ENCODE data around the gene SLC31A1. TPM values are rescaled to one million over a fixed set of nuclear protein-coding genes. Genes with fewer than 3 reads are reported as not detected.

SLC31A1 gene
- total RNA-seq, 1 experiment from 2014 or later = 17.6 TPM

GRCh38 chr9:113250807-113251206 lies 29.5 kb downstream of the SLC31A1 start:
- no TSS peak for BruUV-seq (replicated peaks)

GRCh38 chr9:113254991-113255390 lies 33.6 kb downstream of the SLC31A1 start:
- CTCF ChIA-PET = no interaction called here
- POLR2A ChIA-PET = no interaction called here

More at GRCh38 chr9:113250807-113251206, 29.5 kb downstream of the SLC31A1 start:
- ChIA-PET CTCF (no interaction called here), POLR2A (no interaction called here)
- intact Hi-C loops (cut with micrococcal nuclease; ENCODE audit: unreplicated experiment) = no loop called here
- TF ChIP-seq SIN3A (IDR thresholded peaks at IDR 0.05; ENCODE audit: borderline replicate concordance, insufficient read depth, low read depth, low read length) (no peak), POLR2AphosphoS5 (IDR thresholded peaks at IDR 0.05; ENCODE audit: low read depth, low read length) (no peak), CTCF (IDR thresholded peaks at IDR 0.05) (no peak), TCF7L2 (IDR thresholded peaks at IDR 0.05; ENCODE audit: low read depth, low read length) (no peak)
- TF ChIP-seq, protein P1, sequence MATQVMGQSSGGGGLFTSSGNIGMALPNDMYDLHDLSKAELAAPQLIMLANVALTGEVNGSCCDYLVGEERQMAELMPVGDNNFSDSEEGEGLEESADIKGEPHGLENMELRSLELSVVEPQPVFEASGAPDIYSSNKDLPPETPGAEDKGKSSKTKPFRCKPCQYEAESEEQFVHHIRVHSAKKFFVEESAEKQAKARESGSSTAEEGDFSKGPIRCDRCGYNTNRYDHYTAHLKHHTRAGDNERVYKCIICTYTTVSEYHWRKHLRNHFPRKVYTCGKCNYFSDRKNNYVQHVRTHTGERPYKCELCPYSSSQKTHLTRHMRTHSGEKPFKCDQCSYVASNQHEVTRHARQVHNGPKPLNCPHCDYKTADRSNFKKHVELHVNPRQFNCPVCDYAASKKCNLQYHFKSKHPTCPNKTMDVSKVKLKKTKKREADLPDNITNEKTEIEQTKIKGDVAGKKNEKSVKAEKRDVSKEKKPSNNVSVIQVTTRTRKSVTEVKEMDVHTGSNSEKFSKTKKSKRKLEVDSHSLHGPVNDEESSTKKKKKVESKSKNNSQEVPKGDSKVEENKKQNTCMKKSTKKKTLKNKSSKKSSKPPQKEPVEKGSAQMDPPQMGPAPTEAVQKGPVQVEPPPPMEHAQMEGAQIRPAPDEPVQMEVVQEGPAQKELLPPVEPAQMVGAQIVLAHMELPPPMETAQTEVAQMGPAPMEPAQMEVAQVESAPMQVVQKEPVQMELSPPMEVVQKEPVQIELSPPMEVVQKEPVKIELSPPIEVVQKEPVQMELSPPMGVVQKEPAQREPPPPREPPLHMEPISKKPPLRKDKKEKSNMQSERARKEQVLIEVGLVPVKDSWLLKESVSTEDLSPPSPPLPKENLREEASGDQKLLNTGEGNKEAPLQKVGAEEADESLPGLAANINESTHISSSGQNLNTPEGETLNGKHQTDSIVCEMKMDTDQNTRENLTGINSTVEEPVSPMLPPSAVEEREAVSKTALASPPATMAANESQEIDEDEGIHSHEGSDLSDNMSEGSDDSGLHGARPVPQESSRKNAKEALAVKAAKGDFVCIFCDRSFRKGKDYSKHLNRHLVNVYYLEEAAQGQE (IDR thresholded peaks at IDR 0.05; ENCODE audit: insufficient read depth in 1 of 2, low read depth in 2 of 2, low read length in 1 of 2) = no peak
- ATAC-seq = no peak
- in situ Hi-C loops (cut with HindIII; ENCODE audit: low pct_unique_long_range_greater_than_20kb, low sequenced_read_pairs) = no loop called here
- Histone ChIP-seq H3K27me3 (ENCODE audit: control insufficient read depth, insufficient read depth, low read length) (no peaks in the 10 kb centered on the region), H3K4me1 (ENCODE audit: control insufficient read depth, insufficient read depth, low read length) (no peaks in the 10 kb centered on the region), H3K4me3 (ENCODE audit: low read depth in 2 of 2, low read length in 2 of 2) (no peak overlapping the region), H3K36me3 (ENCODE audit: control insufficient read depth, insufficient read depth, low read length) (no peaks in the 10 kb centered on the region), H3K9me3 (ENCODE audit: control insufficient read depth, insufficient read depth, low read depth, low read length) (no peaks in the 10 kb centered on the region), H3K27ac (ENCODE audit: low read length) (no peak overlapping the region)
- no peak for DNase-seq (ENCODE audit: low read depth, low spot score)

More at GRCh38 chr9:113254991-113255390, 33.6 kb downstream of the SLC31A1 start:
- BruUV-seq (replicated peaks) = no TSS peak
- H3K4me3 ChIP-seq (ENCODE audit: low read depth in 2 of 2, low read length in 2 of 2) = no peak overlapping the region
- no peaks in the 10 kb centered on the region for H3K27me3 ChIP-seq (ENCODE audit: control insufficient read depth, insufficient read depth, low read length)
- H3K27ac ChIP-seq (ENCODE audit: low read length) = no peak overlapping the region
- no peak for DNase-seq (ENCODE audit: low read depth, low spot score)
- no peak for TF ChIP-seq CTCF (IDR thresholded peaks at IDR 0.05)
- TF ChIP-seq, protein P1 (IDR thresholded peaks at IDR 0.05; ENCODE audit: insufficient read depth in 1 of 2, low read depth in 2 of 2, low read length in 1 of 2) = no peak
- TF ChIP-seq POLR2AphosphoS5 (IDR thresholded peaks at IDR 0.05; ENCODE audit: low read depth, low read length) = no peak
- no peak for TF ChIP-seq SIN3A (IDR thresholded peaks at IDR 0.05; ENCODE audit: borderline replicate concordance, insufficient read depth, low read depth, low read length)
- no peak for TF ChIP-seq TCF7L2 (IDR thresholded peaks at IDR 0.05; ENCODE audit: low read depth, low read length)
- H3K36me3 ChIP-seq (ENCODE audit: control insufficient read depth, insufficient read depth, low read length) = no peaks in the 10 kb centered on the region; the same call in 1 of the 2 replicates
- no peak for ATAC-seq
- in situ Hi-C loops (cut with HindIII; ENCODE audit: low pct_unique_long_range_greater_than_20kb, low sequenced_read_pairs) (no loop called here), intact Hi-C loops (cut with micrococcal nuclease; ENCODE audit: unreplicated experiment) (no loop called here)
- no peaks in the 10 kb centered on the region for H3K9me3 ChIP-seq (ENCODE audit: control insufficient read depth, insufficient read depth, low read depth, low read length)
- H3K4me1 ChIP-seq (ENCODE audit: control insufficient read depth, insufficient read depth, low read length) = no peaks in the 10 kb centered on the region

Data from Panc1 (cell line).